A673 (cell line): ENCODE measurements around the gene CTSD. TPM values are rescaled to one million over a fixed set of nuclear protein-coding genes. Genes with fewer than 3 reads are reported as not detected.

Source experiments
- BruUV-seq: library from RNA; stranded (reverse); fragments of 400-500 nt; replicated peaks from 2 replicates; lab custom pipeline; 2021; lab: Mats Ljungman, UMichigan
- CTCF ChIA-PET: fragments of 300-600 bp; sonication (Branson Sonifier 250); formaldehyde crosslinking; loops from one replicate; lab custom pipeline; 2022; ENCODE audit warnings: antibody characterized with exemption; lab: Charles Lee
- POLR2A ChIA-PET: fragments of 300-600 bp; sonication (Branson Sonifier 250); formaldehyde crosslinking; loops from one replicate; lab custom pipeline; 2022; ENCODE audit warnings: antibody characterized with exemption; ENCODE audit not compliant: low non-redundant PET; lab: Charles Lee
- DNase-seq: peaks from one replicate; pipeline ENCODE4 v3.0.0-alpha.2; 2015; ENCODE audit warnings: low spot score
- H3K27ac ChIP-seq: fragments of 200-600 bp; sonication (generic); 2 replicates; pipeline ENCODE4 v1.5.1; 2016; ENCODE audit warnings: mixed run types, low read depth, mild to moderate bottlenecking, mixed read lengths, antibody characterized with exemption, low read length; ENCODE audit not compliant: poor library complexity, severe bottlenecking
- H3K27me3 ChIP-seq: fragments of 200-600 bp; sonication (generic); replicated peaks from 2 replicates; pipeline ENCODE4 v1.6.1; 2017; ENCODE audit warnings: mixed run types, low read depth, mild to moderate bottlenecking, mixed read lengths, antibody characterized with exemption, low read length; ENCODE audit not compliant: insufficient read depth, poor library complexity
- H3K36me3 ChIP-seq: fragments of 200-600 bp; sonication (generic); 2 replicates; pipeline ENCODE4 v1.6.1; 2016; ENCODE audit warnings: mixed run types, mild to moderate bottlenecking, mixed read lengths, antibody characterized with exemption, low read length; ENCODE audit not compliant: insufficient read depth, poor library complexity, severe bottlenecking
- H3K4me1 ChIP-seq: fragments of 200-600 bp; sonication (generic); 2 replicates; pipeline ENCODE4 v1.6.1; 2017; ENCODE audit warnings: mixed run types, mild to moderate bottlenecking, mixed read lengths, antibody characterized with exemption, low read length; ENCODE audit not compliant: insufficient read depth, poor library complexity, severe bottlenecking
- H3K4me3 ChIP-seq: fragments of 200-600 bp; sonication (generic); 2 replicates; pipeline ENCODE4 v1.5.1; 2016; ENCODE audit warnings: low read depth, mixed run types, mild to moderate bottlenecking, mixed read lengths, low read length; ENCODE audit not compliant: poor library complexity, severe bottlenecking
- H3K9me3 ChIP-seq: fragments of 200-600 bp; sonication (generic); 2 replicates; pipeline ENCODE4 v1.6.1; 2016; ENCODE audit warnings: mixed run types, low read depth, mild to moderate bottlenecking, mixed read lengths, antibody characterized with exemption, low read length; ENCODE audit not compliant: poor library complexity, severe bottlenecking
- CTCF ChIP-seq: fragments of 300-800, 200-600 bp; sonication (generic); conservative IDR thresholded peaks from 2 replicates; pipeline ENCODE4 v1.5.1; 2017; ENCODE audit warnings: low read depth, mild to moderate bottlenecking, antibody characterized with exemption, low read length, moderate library complexity, mixed read lengths
- EZH2 ChIP-seq: fragments of 200-600 bp; sonication (generic); IDR thresholded peaks from 2 replicates; pipeline ENCODE4 v1.6.1; 2017; ENCODE audit warnings: borderline replicate concordance, low read depth, mild to moderate bottlenecking, mixed read lengths, antibody characterized with exemption, low read length; ENCODE audit not compliant: poor library complexity, severe bottlenecking
- intact Hi-C: fragments of 100-400 bp; cut with micrococcal nuclease; formaldehyde crosslinking; loops from one replicate; pipeline ENCODE4 v1.10.0; 2022; ENCODE audit not compliant: unreplicated experiment
- total RNA-seq: library from RNA; stranded (reverse); gene quantifications from 2 replicates; pipeline ENCODE4 v1.2.3, GENCODE V29; 2021

The CTSD gene
- total RNA-seq, 1 experiment from 2014 or later: 159 TPM

GRCh38 chr11:1718326-1718725 lies 45.4 kb downstream of the CTSD start:
- ChIA-PET POLR2A (no interaction called here), CTCF (no interaction called here)
- Histone ChIP-seq H3K27ac (no peak overlapping the region), H3K4me3 (no peak overlapping the region), H3K4me1 (no peaks in the 10 kb centered on the region), H3K36me3 (no peaks in the 10 kb centered on the region), H3K27me3 (peaks cover 3% of the 10 kb centered on the region), H3K9me3 (no peaks in the 10 kb centered on the region)
- no peak for DNase-seq
- TF ChIP-seq CTCF (no peak), EZH2 (no peak)
- BruUV-seq: no TSS peak
- intact Hi-C loops: no loop called here

GRCh38 chr11:1717745-1718144 lies 46.0 kb downstream of the CTSD start:
- Histone ChIP-seq H3K4me1 (no peaks in the 10 kb centered on the region), H3K4me3 (no peak overlapping the region), H3K27me3 (peaks cover 2% of the 10 kb centered on the region), H3K27ac (no peak overlapping the region), H3K9me3 (no peaks in the 10 kb centered on the region), H3K36me3 (no peaks in the 10 kb centered on the region)
- DNase-seq: no peak
- CTCF ChIA-PET: interaction anchor here (0.7 kb wide), 1 partner anchor 11 kb away, joined by 3 read pairs; no protein-coding TSS in a partner anchor
- TF ChIP-seq CTCF (no peak), EZH2 (no peak)
- POLR2A ChIA-PET: no interaction called here
- intact Hi-C loops: no loop called here
- no TSS peak for BruUV-seq

- Histone ChIP-seq H3K4me3 (no peak overlapping the region), H3K4me1 (no peaks in the 10 kb centered on the region), H3K9me3 (no peaks in the 10 kb centered on the region), H3K27me3 (peaks cover 15% of the 10 kb centered on the region), H3K27ac (no peak overlapping the region), H3K36me3 (no peaks in the 10 kb centered on the region)
- intact Hi-C loops: no loop called here
- ChIA-PET POLR2A (interaction anchor here (0.7 kb wide), 1 partner anchor 1129 kb away, joined by 3 read pairs; no protein-coding TSS in a partner anchor), CTCF (no interaction called here)
- BruUV-seq: no TSS peak
- no peak for DNase-seq
- TF ChIP-seq EZH2: no peak
- TF ChIP-seq CTCF: no peak
Measured at GRCh38 chr11:1714908-1715885, 48.5 kb downstream of the CTSD start.
